Measurements from ENCODE around the gene SASS6. TPM values are rescaled to one million over a fixed set of nuclear protein-coding genes. Genes with fewer than 3 reads are reported as not detected.

The SASS6 gene
- polyA plus RNA-seq, 1 donor (not counting 4 experiments of a cell fraction or from before 2014, with no cell fraction given): 2.5 TPM

GRCh38 chr1:100076744-100077143 is 56.0 kb downstream of the SASS6 start:
- no peak for FAIRE-seq
- Histone ChIP-seq H3K9me1 (ENCODE audit: control insufficient read depth, extremely low read depth, insufficient read depth, low read length) (no peaks in the 10 kb centered on the region), H3K27me3 (ENCODE audit: control insufficient read depth, extremely low read depth, insufficient read depth, low read length) (no peaks in the 10 kb centered on the region), H4K20me1 (ENCODE audit: control insufficient read depth, extremely low read depth, insufficient read depth, low read length) (no peaks in the 10 kb centered on the region), H3K4me3 (ENCODE audit: control insufficient read depth in 2 of 3, extremely low read depth in 1 of 3, insufficient read depth in 2 of 3, low read depth in 1 of 3, low read length in 3 of 3) (no peak overlapping the region), H3K79me2 (ENCODE audit: control insufficient read depth, insufficient read depth, low read length) (no peaks in the 10 kb centered on the region), H3K27ac (ENCODE audit: control insufficient read depth, insufficient read depth, low read length) (no peak overlapping the region), H3K9me3 (ENCODE audit: control insufficient read depth, low read depth, low read length) (no peaks in the 10 kb centered on the region), H3K9ac (ENCODE audit: control insufficient read depth, extremely low read depth, insufficient read depth, low read length) (no peak overlapping the region), H2AFZ (ENCODE audit: control insufficient read depth, low read length) (no peak overlapping the region), H3K36me3 (ENCODE audit: control insufficient read depth in 2 of 2, extremely low read depth in 1 of 2, insufficient read depth in 2 of 2, low read length in 2 of 2) (peaks cover 12 to 14% of the 10 kb centered on the region in 2 experiments), H3K4me2 (ENCODE audit: control insufficient read depth, extremely low read depth, insufficient read depth, low read depth, low read length) (no peak overlapping the region), H3K4me1 (ENCODE audit: control insufficient read depth, extremely low read depth, insufficient read depth, low read length) (no peaks in the 10 kb centered on the region)
- dilution Hi-C loops (cut with MboI; ENCODE audit: extremely low pct_ligation_motif_present, low sequenced_read_pairs): no loop called here
- DNase-seq (ENCODE audit: low read depth, low spot score): no peak
- TF ChIP-seq CTCF (optimal IDR thresholded peaks at IDR 0.05 in 1 of 3, IDR thresholded peaks at IDR 0.05 in 1 of 3, conservative IDR thresholded peaks at IDR 0.05 in 1 of 3; ENCODE audit: extremely low read depth in 1 of 3, insufficient read depth in 2 of 3, low read length in 3 of 3) (no peak), EZH2 (IDR thresholded peaks at IDR 0.05; ENCODE audit: low read length) (no peak)

- no peak for DNase-seq (ENCODE audit: low read depth, low spot score)
- dilution Hi-C loops (cut with MboI; ENCODE audit: extremely low pct_ligation_motif_present, low sequenced_read_pairs): no loop called here
- no peaks in the 10 kb centered on the region for H3K79me2 ChIP-seq (ENCODE audit: control insufficient read depth, insufficient read depth, low read length)
- TF ChIP-seq CTCF (optimal IDR thresholded peaks at IDR 0.05 in 1 of 3, IDR thresholded peaks at IDR 0.05 in 1 of 3, conservative IDR thresholded peaks at IDR 0.05 in 1 of 3; ENCODE audit: extremely low read depth in 1 of 3, insufficient read depth in 2 of 3, low read length in 3 of 3) (no peak), EZH2 (IDR thresholded peaks at IDR 0.05; ENCODE audit: low read length) (no peak)
- no peak for FAIRE-seq
- H3K36me3 ChIP-seq (ENCODE audit: control insufficient read depth in 2 of 2, extremely low read depth in 1 of 2, insufficient read depth in 2 of 2, low read length in 2 of 2): peaks cover 12 to 16% of the 10 kb centered on the region in 2 experiments
- no peak overlapping the region for H2AFZ ChIP-seq (ENCODE audit: control insufficient read depth, low read length)
- H3K9me1 ChIP-seq (ENCODE audit: control insufficient read depth, extremely low read depth, insufficient read depth, low read length): no peaks in the 10 kb centered on the region
- no peaks in the 10 kb centered on the region for H4K20me1 ChIP-seq (ENCODE audit: control insufficient read depth, extremely low read depth, insufficient read depth, low read length)
- no peak overlapping the region for H3K4me3 ChIP-seq (ENCODE audit: control insufficient read depth in 2 of 3, extremely low read depth in 1 of 3, insufficient read depth in 2 of 3, low read depth in 1 of 3, low read length in 3 of 3)
- H3K9me3 ChIP-seq (ENCODE audit: control insufficient read depth, low read depth, low read length): no peaks in the 10 kb centered on the region
- no peak overlapping the region for H3K9ac ChIP-seq (ENCODE audit: control insufficient read depth, extremely low read depth, insufficient read depth, low read length)
- no peak overlapping the region for H3K27ac ChIP-seq (ENCODE audit: control insufficient read depth, insufficient read depth, low read length)
- H3K4me1 ChIP-seq (ENCODE audit: control insufficient read depth, extremely low read depth, insufficient read depth, low read length): no peaks in the 10 kb centered on the region
- no peak overlapping the region for H3K4me2 ChIP-seq (ENCODE audit: control insufficient read depth, extremely low read depth, insufficient read depth, low read depth, low read length)
- H3K27me3 ChIP-seq (ENCODE audit: control insufficient read depth, extremely low read depth, insufficient read depth, low read length): no peaks in the 10 kb centered on the region
Measured at GRCh38 chr1:100076319-100076718, 56.4 kb downstream of the SASS6 start.

Data from keratinocyte (primary cell).